H1 (cell line): Measurements from ENCODE around the gene C17orf50. TPM values are rescaled to one million over a fixed set of nuclear protein-coding genes. Genes with fewer than 3 reads are reported as not detected.

Source experiments
- ASH2L ChIP-seq: fragments of 200-600, 300-600 bp; sonication (generic); IDR thresholded peaks from one replicate; pipeline ENCODE4 v1.7.1; 2017; ENCODE audit warnings: low read length
- ATF2 ChIP-seq: IDR thresholded peaks from 2 replicates; pipeline ENCODE4 v1.6.1; 2012; ENCODE audit warnings: low read length, inconsistent platforms
- RFX5 ChIP-seq: IDR thresholded peaks from 2 replicates; pipeline ENCODE4 v1.6.1; 2011; ENCODE audit warnings: low read depth, low read length, improper control_type of control experiment, borderline replicate concordance
- TBP ChIP-seq: IDR thresholded peaks from 2 replicates; pipeline ENCODE4 v1.6.1; 2011; ENCODE audit warnings: low read depth, low read length, improper control_type of control experiment
- polyA plus RNA-seq, 7 experiments: library from polyadenylated mRNA; depleted of rRNA in 3 of 7; stranded (reverse) in 5 of 7; unstranded in 2 of 7; fragments of >200 nt in 5 of 7; fragments of 200-250 nt in 2 of 7; gene quantifications; 1 replicate in 5 of 7; 2 replicates in 1 of 7; 4 replicates in 1 of 7; pipeline versions ENCODE4 v1.2.1 to v1.2.3, GENCODE V29; 2011 to 2013; ENCODE audit warnings: missing spikeins in 2 of 7, mixed read lengths in 2 of 7
- total RNA-seq: library from RNA; stranded (reverse); fragmentation: NEBNext Ultra II Directional; extraction: Animal tissue kit (Norgen Biotek cat#: 25700); gene quantifications from 2 replicates; pipeline ENCODE4 v1.2.1, GENCODE V29; 2021
- TF ChIP-seq, protein P1 (sequence below): fragments of 300-600 bp; sonication (generic); IDR thresholded peaks from 2 replicates; pipeline ENCODE4 v1.7.1; 2012; ENCODE audit warnings: low read length, moderate library complexity, mild to moderate bottlenecking, inconsistent platforms; ENCODE audit not compliant: insufficient replicate concordance

C17orf50 gene
- total and polyA plus RNA-seq, 2 of the 8 experiments (the other 6 are each of a cell fraction or from before 2014, with no cell fraction given), result 0.12 TPM; not detected in 1

- TF ChIP-seq, protein P1, sequence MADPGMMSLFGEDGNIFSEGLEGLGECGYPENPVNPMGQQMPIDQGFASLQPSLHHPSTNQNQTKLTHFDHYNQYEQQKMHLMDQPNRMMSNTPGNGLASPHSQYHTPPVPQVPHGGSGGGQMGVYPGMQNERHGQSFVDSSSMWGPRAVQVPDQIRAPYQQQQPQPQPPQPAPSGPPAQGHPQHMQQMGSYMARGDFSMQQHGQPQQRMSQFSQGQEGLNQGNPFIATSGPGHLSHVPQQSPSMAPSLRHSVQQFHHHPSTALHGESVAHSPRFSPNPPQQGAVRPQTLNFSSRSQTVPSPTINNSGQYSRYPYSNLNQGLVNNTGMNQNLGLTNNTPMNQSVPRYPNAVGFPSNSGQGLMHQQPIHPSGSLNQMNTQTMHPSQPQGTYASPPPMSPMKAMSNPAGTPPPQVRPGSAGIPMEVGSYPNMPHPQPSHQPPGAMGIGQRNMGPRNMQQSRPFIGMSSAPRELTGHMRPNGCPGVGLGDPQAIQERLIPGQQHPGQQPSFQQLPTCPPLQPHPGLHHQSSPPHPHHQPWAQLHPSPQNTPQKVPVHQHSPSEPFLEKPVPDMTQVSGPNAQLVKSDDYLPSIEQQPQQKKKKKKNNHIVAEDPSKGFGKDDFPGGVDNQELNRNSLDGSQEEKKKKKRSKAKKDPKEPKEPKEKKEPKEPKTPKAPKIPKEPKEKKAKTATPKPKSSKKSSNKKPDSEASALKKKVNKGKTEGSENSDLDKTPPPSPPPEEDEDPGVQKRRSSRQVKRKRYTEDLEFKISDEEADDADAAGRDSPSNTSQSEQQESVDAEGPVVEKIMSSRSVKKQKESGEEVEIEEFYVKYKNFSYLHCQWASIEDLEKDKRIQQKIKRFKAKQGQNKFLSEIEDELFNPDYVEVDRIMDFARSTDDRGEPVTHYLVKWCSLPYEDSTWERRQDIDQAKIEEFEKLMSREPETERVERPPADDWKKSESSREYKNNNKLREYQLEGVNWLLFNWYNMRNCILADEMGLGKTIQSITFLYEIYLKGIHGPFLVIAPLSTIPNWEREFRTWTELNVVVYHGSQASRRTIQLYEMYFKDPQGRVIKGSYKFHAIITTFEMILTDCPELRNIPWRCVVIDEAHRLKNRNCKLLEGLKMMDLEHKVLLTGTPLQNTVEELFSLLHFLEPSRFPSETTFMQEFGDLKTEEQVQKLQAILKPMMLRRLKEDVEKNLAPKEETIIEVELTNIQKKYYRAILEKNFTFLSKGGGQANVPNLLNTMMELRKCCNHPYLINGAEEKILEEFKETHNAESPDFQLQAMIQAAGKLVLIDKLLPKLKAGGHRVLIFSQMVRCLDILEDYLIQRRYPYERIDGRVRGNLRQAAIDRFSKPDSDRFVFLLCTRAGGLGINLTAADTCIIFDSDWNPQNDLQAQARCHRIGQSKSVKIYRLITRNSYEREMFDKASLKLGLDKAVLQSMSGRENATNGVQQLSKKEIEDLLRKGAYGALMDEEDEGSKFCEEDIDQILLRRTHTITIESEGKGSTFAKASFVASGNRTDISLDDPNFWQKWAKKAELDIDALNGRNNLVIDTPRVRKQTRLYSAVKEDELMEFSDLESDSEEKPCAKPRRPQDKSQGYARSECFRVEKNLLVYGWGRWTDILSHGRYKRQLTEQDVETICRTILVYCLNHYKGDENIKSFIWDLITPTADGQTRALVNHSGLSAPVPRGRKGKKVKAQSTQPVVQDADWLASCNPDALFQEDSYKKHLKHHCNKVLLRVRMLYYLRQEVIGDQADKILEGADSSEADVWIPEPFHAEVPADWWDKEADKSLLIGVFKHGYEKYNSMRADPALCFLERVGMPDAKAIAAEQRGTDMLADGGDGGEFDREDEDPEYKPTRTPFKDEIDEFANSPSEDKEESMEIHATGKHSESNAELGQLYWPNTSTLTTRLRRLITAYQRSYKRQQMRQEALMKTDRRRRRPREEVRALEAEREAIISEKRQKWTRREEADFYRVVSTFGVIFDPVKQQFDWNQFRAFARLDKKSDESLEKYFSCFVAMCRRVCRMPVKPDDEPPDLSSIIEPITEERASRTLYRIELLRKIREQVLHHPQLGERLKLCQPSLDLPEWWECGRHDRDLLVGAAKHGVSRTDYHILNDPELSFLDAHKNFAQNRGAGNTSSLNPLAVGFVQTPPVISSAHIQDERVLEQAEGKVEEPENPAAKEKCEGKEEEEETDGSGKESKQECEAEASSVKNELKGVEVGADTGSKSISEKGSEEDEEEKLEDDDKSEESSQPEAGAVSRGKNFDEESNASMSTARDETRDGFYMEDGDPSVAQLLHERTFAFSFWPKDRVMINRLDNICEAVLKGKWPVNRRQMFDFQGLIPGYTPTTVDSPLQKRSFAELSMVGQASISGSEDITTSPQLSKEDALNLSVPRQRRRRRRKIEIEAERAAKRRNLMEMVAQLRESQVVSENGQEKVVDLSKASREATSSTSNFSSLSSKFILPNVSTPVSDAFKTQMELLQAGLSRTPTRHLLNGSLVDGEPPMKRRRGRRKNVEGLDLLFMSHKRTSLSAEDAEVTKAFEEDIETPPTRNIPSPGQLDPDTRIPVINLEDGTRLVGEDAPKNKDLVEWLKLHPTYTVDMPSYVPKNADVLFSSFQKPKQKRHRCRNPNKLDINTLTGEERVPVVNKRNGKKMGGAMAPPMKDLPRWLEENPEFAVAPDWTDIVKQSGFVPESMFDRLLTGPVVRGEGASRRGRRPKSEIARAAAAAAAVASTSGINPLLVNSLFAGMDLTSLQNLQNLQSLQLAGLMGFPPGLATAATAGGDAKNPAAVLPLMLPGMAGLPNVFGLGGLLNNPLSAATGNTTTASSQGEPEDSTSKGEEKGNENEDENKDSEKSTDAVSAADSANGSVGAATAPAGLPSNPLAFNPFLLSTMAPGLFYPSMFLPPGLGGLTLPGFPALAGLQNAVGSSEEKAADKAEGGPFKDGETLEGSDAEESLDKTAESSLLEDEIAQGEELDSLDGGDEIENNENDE, result no peak
- TF ChIP-seq ASH2L (no peak), ATF2 (no peak), TBP (no peak), RFX5 (no peak)
Observed at GRCh38 chr17:35775039-35775438, 14.4 kb downstream of the C17orf50 start (continued).
